Stimulated activated CD4-positive, alpha-beta T cell treated with anti-CD3 and anti-CD28 coated beads, Interleukin-15, amount 100 ng/mL, for 1 hour (primary cell): ENCODE measurements around the gene SCMH1.

Experiments used
- DNase-seq, 2 donors: peaks; one replicate each; pipeline ENCODE4 v3.0.0-alpha.2; 2020; ENCODE audit warnings: low read depth in 1 of 2, low spot score in 1 of 2

The SCMH1 gene

DNA sequence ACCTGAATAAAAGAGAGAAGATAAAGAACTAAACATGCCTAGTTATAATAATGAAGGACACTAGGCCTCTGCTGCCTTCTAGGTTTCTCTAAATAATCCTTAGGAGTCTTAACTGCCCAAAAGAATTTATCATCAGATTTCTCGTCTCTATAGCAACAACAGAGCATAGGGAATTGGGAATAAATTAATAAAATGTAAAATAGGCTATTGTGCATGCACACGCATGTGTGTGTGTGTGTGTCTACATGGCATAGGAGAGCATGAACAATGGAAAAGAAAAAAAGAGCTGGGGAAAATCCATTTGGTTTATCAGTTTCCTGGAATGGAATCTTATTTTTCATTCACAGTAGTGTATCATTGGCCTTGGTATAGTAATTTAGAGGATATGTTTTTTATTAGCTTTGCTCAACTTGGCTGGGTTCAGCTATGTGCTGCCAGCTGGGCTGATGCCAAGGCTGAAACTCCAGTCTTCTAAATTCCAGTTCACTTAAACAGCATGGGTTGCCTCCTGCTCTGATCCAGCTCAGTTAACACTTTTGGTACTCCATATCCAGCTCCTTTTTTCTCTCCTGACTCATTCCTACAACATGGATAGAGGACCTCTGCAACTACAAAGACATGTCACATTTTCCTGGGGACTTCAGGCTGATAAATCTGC lies 140.0 kb downstream of the SCMH1 start:
- no peak for DNase-seq

DNA sequence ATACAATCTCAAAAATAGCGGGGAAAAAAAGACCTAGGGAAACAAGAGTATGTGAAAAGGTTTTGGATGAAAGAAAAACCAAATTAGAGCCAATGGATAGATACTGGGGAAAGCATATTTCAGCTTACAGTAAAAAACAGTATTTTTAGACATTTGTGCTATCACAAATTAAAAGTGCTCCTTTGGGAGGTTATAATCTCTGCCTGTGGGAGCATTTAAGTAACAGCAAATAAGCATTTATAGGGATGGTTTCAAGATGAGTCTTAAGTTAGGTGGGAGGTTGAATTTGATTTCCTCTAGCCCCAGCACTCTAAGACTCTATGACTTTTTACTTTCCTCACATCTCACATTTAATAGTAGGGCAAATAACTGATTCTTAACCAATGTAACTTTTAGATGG lies 141.0 kb downstream of the SCMH1 start:
- no peak for DNase-seq

DNA sequence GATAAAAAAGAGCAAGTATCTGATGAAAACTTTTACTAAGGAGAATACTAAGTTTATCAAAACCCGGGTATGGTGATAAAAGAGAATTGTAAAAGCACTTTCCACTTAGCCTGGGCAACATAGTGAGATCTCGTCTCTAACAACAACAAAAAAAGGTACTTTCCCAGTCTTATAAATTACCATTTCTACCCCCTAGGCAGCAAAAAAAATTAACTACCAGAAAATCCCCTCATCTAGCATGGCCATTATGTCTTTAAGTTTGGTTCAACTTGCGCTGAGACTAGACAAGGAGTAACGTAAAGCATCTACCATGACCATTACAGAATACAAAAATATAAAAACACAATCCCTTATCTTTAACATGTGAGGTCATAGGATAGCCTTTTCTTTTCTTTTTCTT lies 141.9 kb downstream of the SCMH1 start:
- no peak for DNase-seq

DNA sequence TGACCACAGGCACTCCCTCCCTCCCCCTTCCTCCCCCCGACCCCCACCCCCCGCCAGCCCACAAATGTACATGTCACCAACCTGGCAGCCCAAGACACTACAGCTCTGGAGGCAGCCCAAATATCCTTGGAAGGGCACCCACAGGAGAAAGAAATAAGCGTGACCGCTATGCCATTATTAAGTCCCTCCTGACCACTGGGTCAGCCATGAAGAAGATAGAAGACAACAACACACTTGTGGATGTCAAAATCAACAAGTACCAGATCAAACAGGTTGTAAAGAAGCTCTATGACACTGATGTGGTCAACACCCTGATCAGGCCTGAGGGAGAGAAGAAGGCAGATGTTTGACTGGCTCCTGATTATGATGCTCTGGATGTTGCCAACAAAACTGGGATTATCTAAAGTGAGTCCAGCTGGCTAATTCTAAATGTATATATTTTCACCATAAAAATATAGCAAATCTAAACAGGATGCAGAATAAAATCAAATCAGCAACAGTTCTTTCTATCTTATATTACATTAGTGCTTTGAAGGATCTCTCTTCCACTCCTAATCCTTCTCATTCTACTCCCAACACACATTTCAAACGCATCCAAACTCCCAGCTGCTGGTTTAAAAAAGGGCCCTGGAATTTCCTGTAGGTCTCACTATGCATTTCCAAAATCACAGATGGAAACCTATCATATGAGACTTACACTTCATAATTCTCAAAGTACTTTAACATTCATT lies 143.2 kb downstream of the SCMH1 start:
- DNase-seq = no peak

DNA sequence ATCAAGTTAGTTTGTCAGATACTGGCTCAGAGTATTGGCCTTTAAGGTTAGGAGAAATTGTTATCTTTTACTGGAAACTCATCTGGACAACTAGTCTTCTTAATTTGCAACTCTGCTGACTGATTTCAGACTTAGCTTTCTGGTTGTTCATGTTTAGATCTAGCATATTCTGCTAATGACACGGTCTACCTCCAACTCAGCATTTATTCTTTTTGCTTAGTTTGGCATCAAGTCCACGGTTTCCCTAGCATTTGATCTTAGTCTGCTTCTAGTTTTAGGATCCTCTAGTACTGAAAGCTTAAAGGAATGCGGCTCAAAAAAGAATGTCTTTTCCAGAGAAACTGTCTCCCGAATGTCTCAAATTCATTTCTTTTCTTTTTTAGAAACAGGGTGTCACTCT lies 145.0 kb downstream of the SCMH1 start:
- no peak for DNase-seq

DNA sequence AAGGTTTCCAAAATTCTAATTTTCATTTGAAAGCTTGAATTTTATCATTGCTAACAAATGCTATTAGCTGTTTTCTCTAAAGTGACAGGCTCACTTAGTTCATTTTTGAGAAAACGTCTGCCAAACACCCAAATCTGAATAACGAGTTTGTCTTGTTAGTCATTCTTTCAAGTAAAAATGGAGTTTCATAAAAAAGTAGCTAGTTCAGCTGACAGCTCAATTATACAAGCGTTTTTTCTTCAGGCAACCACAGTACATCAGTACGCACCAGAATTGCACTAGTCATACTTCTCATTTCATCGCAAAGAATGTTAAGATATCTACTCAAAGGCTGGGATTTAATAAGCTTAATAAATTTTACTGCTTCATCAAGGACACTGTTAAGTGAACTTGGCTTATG lies 148.3 kb downstream of the SCMH1 start:
- no peak for DNase-seq

DNA sequence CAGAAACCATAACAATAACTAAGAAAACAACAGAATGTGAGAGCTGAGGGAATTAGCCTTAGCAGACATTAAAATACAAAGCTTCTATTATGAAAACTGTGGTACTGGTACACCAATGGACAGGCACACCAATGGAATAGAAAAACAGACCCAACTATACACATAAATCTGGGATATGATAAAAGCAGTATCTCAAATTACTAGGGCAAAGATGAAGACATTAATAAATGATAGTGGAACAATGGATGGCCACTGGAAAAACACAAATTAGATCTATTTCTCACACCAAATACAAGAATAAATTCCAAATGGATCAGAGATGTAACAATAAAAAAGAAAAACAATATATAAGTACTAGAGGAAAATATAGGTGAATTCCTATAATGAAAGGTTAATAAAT lies 155.2 kb downstream of the SCMH1 start:
- no peak for DNase-seq

DNA sequence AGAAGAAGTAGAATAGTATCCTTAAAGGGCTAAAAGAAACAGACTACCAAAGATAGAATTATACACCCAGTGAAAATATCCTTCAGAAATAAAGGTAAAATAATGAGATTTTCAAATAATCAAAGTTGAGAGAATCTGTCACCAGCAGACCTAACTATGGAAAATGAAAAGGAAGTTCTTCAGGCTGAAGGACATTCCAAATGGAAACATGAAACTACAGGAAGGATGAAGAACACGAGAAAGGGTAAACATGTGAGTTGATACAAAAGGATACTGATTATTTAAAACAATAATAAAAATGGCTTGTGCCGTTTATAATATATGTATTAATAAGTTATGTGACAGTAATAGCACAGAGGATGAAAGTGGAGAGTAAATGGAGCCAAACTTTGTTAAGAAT lies 163.5 kb downstream of the SCMH1 start:
- DNase-seq = no peak

DNA sequence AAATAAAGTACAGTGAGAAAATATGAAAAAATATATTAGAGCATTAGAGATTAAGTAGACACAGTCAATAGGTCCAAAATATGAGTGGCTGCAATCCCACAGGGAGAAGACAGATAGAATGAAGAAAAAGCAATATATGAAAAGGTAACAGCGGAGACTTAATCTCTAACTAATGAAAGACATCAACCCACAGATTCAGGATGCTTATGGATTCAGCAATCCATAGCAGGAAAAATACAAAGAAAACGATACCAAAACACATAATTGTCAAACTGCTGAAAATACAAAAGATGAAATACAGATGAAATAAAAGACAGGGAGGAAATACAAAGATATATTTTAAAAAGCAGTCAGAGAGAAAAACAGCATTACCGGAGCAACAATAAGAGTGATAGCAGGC lies 163.9 kb downstream of the SCMH1 start:
- no peak for DNase-seq

DNA sequence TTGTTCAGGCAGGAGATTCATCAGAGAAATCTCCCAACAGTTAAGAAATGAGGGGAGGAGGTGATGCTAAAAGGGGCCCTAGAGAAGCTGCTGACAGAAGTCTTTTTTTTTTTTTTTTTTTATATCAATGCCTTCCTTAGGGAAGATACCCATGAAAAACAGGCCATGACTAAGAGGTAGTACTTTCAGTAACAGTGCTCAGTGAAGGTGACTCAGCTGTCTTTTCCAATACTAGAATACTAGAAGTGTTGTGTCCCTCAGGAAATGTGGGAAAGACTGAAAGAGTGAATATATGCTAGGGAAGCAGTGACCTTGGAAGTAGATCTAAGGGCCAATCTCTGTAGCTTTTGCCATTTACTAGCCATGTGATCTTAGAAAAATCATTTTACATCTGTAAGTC lies 168.1 kb downstream of the SCMH1 start:
- no peak for DNase-seq

DNA sequence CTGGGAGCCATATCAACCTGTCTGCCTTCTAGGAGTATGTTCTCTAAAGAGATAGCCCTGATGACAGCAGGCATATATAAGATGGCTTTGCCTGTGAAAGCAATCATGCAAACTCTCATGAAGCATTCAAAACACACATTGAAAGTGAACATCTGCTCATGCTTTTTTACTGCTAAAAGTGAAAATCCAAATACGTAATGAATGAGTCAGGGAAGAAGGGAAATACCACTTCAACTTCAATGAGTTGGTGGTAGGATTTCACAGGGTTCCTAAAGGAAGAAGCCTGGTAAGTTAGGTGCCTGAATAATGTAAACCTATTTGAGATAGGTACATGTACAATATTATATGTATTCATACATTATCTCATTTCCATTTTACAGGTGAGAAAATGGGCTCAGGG lies 170.1 kb downstream of the SCMH1 start:
- DNase-seq = no peak

DNA sequence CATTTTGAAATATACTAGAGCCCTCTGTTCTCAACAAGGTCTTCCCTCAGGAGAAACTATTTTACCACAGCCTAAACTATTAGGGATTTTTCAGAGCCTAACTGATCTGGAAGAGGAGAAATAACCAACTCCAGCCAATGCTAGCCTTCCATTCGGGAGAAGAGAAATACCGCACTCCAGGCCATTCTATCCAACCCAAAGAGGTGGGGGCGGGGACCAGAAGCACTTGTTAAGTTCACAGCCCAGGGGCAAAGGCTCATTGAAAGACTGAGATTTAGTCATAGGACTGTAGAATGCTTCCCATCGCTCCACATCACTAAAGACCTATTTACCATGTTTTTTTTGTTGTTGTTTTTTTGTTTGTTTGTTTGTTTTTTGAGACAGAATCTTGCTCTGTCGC lies 185.2 kb downstream of the SCMH1 start:
- no peak for DNase-seq

DNA sequence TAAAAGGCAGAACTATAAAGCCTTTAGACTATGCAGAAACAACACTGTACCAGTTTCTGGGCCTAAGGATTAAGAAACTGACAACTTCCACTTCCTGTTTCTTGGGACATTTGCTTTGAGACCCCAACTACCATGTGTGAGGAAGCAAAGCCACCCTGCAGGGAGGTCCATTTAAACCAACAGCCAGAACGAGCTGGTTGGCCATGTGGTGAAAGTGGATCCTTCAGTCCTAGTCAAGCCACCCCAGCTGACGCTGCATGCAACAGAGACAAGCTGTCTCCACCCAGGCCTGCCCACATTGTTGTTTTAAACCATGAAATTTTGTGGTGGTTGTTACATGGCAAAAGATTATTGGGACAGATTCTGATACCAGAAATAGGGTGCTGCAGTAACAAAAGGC lies 188.8 kb downstream of the SCMH1 start:
- DNase-seq = no peak

DNA sequence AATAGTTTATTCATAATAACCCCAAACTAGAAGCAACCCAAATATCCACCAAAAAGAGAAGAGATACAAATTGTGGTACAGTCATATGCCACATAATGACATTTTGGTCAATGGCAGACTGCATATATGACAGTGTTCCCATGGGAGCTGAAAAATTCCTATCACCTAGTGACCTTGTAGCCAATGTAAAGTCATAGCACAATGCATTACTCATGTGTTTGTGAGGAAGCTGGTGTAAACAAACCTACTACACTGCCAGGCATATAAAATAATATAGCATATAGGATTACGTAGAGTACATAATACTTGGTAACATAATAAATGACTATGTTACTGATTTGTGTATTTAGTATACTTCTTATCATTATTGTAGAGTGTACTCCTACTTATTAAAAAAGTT lies 191.1 kb downstream of the SCMH1 start:
- DNase-seq = no peak

DNA sequence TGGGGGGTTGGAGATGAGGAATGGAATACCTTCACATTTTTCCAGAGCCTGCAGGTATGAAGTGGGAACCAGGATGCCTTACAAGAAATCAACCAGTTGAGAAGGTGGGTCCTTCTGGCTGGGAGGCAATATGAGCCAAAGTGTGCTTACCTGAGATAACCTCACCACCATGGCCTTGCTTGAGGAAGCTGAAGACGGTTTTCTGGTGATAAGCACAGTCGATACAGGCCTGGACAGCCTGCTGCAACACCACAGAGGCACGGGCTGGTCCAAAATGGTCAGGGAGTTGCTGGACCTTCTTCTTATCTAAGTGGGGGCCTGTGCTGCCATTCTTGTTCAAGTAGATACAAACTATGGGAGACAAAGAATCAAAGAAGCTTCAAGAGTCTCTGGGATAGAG lies 193.6 kb downstream of the SCMH1 start:
- DNase-seq = no peak

DNA sequence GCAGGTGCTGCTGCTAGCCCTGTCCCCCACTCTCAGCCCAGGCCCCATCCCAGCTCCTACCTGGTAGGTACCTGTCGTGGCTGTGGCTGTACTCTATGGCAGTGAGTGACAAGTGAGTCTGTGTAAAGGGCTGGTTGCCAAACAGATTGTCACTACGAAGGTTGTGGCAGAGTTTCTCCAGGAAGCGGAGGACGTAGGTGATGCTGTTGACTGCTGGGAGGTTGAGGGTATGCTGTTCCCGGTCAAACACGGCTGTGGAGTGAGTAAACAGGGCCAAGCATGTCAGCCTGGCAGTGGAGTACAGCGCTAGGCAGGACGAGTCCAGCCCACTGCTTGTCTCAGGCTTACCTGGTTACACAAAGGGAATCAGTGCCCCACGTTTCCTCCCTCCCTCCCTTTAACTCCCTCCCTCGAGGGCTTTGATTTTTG lies 195.7 kb downstream of the SCMH1 start:
- no peak for DNase-seq

DNA sequence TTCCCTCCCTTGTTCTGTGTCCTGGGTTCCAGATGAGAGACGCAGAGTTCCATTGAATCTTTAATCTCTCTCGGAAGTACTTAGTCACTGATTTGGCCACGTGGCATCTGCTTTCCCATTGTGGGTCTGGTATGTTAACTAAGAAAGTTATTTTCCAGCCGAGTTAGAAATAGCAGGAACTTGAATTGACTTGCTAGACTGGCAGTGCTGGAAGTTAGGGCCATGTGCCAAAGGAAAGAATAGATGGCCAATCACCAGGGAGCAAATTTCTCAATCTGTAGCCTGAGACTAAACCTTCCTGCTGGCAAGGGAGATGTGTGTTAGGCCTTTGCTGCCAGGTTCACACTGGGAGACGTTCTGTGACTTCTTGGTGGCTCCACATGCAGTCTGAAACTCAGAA lies 196.4 kb downstream of the SCMH1 start:
- DNase-seq = no peak

DNA sequence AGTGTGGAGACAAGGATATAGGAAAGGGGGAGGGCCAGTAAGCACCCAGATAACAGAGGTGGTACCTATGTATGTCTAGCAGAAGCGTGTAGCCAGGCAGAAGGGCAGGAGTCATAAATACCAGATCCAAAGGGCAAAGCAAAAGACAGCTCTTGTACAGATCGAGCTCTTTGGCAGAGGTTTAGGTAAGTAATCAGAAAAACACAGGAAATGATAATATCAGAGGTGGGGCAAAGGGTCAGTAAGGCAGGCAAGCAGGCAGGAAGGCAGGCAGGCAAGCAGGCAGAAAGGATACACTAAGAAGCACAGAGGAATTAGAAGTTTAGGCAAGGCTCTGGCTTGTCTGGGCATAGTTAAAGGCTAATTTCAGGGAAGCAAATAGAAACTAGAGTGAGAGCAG lies 197.9 kb downstream of the SCMH1 start:
- no peak for DNase-seq

DNA sequence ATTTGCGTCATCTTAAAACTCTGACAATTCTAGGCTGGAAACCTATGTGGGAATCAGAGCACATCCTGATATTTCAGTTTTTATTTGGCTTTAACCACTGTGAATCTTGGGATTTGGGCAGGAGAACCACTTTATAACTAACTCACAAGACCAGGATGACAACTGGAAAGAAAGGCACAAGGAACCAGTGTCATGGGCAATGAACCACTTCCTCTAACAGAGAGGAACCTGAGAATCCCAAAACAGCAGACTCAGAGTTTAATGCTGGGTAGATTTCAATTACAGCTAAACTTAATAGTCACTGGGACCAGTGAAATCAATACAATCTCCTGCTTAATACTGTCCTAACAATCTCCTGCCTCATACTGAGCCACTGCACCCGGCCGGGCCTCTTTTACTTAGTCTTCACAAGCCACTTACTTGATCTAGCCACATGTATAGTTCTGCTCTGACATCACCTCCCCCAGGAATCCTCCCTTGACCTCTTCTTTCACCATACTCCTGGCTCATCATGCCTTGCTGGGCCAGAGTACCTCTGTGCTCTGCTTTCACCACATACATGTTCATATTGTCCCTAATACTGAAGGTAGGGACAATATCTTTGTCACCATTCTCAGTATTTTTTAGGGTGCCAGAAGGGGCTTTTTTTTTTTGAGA lies 200.4 kb downstream of the SCMH1 start:
- DNase-seq = no peak

DNA sequence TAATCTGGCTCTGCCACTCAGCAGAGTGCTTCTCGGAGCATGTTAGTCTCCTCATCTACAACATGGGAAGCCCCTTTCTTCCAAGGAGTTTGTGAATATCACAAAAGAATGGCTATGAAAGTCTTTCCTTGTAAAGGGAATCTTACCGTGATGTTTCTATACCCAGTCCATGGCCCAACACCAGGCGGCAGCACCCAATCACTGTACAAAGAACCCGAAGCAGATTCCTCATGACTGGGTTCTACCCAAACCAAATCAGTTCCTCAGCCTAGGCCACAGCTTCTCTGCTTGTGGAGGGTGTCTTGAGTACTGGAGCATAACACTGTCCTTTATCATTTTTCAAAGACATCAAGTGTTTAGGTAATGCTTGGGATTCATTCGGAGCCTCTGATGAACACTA lies 204.0 kb downstream of the SCMH1 start:
- DNase-seq = no peak

DNA sequence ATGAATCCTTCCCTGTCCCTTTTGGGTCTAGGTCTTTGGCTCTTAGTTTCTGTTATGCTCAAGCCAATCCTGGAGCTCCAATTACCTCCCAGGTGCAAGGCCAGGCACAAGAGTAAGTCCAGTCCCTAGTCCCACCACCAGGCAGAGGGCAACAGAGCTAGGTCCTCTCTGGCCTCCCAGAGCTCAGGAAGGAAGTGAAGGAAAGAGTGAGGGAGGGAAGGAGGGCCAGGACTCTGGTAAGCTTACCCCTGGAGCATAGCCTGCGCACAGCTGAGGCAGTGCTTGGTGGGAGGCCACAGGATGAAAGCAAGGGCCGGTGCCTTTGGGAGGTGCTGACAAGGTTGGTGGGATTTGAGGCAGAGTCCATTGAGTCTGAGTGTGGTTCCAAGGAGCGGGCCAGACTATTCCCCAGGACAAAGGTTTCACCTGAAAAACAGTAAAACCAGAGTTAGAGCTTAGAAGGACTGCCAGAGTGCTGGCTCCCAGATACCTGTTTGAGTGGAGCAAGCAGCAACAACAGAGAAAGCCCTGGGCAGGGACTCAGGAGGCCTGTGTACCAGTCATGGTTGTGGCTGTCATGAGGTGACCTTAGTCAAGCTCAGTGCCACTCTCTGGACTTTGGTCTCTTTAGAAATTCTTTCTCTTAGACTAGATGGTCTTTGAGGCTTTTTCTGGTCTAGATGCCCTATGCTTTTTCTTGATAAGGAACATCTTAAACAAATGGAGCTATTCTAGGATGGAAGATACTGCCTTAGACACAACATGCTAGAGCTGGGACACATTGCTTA lies 204.8 kb downstream of the SCMH1 start:
- DNase-seq = no peak

DNA sequence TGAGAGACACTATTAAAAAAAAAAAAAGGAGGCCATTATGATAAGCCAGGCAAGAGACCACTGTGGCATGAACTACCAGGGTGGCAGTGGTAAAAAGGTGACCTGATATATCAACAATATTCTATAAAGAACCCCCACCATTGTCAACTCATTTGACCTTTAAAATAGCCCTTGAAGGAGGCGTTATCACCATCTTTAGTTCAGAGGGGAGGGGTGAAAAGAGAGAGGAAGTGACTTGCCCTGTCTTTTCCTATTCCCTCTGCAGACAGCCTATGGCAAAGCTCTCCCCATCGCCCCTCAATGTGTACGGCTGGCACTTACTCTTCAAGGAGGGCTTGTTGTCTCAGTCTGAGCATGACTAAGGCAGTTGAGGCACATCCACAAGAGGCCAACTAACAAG lies 208.8 kb downstream of the SCMH1 start:
- no peak for DNase-seq
